ENCODE data around the gene SPEM3.

- TF ChIP-seq BCL11A (IDR thresholded peaks at IDR 0.05; ENCODE audit: low read depth, low read length) (no peak), MXI1 (IDR thresholded peaks at IDR 0.05; ENCODE audit: low read depth, low read length) (no peak), TCF12 (IDR thresholded peaks at IDR 0.05; ENCODE audit: low read depth, low read length) (no peak), EGR1 (IDR thresholded peaks at IDR 0.05; ENCODE audit: borderline replicate concordance in 1 of 2, low read depth in 2 of 2, low read length in 2 of 2) (no peak), RAD21 (IDR thresholded peaks at IDR 0.05; ENCODE audit: insufficient read depth, low read depth, low read length) (no peak), REST (IDR thresholded peaks at IDR 0.05; ENCODE audit: low read depth, low read length) (no peak), CTCF (IDR thresholded peaks at IDR 0.05 in 2 of 3, conservative IDR thresholded peaks at IDR 0.05 in 1 of 3; ENCODE audit: control insufficient read depth in 2 of 3, extremely low read depth in 1 of 3, insufficient read depth in 1 of 3, low read depth in 3 of 3, low read length in 3 of 3) (no peak)
Observed at GRCh38 chr17:7415784-7416183, 12.9 kb upstream of the SPEM3 start.

Measured in GM12878 (cell line).